Endothelial cell (in vitro differentiated cells): ENCODE results near the gene BCAR3. TPM values are rescaled to one million over a fixed set of nuclear protein-coding genes. Genes with fewer than 3 reads are reported as not detected.
A peak's percentile ranks its signal among the peaks of the same experiment; 100 is the strongest.

Source experiments
- DNase-seq: peaks from one replicate; pipeline ENCODE4 v3.0.0; 2021; ENCODE audit warnings: low spot score
- H3K27ac Mint-ChIP-seq: one replicate; pipeline ENCODE4 v1.8.0; 2021; ENCODE audit warnings: mixed read lengths, inconsistent platforms; ENCODE audit not compliant: unreplicated experiment
- H3K27me3 Mint-ChIP-seq: one replicate; pipeline ENCODE4 v1.8.0; 2021; ENCODE audit warnings: mild to moderate bottlenecking, moderate library complexity, mixed read lengths, inconsistent platforms; ENCODE audit not compliant: unreplicated experiment
- H3K36me3 Mint-ChIP-seq: one replicate; pipeline ENCODE4 v1.8.0; 2021; ENCODE audit warnings: mild to moderate bottlenecking, low read depth, mixed read lengths, inconsistent platforms; ENCODE audit not compliant: unreplicated experiment
- H3K4me1 Mint-ChIP-seq: one replicate; pipeline ENCODE4 v1.8.0; 2021; ENCODE audit warnings: mild to moderate bottlenecking, mixed read lengths, inconsistent platforms; ENCODE audit not compliant: unreplicated experiment
- H3K4me3 Mint-ChIP-seq: one replicate; pipeline ENCODE4 v1.8.0; 2021; ENCODE audit warnings: mild to moderate bottlenecking, mixed read lengths, inconsistent platforms; ENCODE audit not compliant: unreplicated experiment
- H3K9me3 Mint-ChIP-seq: one replicate; pipeline ENCODE4 v1.8.0; 2021; ENCODE audit warnings: mixed read lengths, inconsistent platforms; ENCODE audit not compliant: unreplicated experiment
- total RNA-seq: library from RNA; stranded (reverse); fragmentation: NEBNext Ultra II Directional; extraction: Animal tissue kit (Norgen Biotek cat#: 25700); gene quantifications from one replicate; pipeline ENCODE4 v1.2.1, GENCODE V29; 2021; ENCODE audit not compliant: unreplicated experiment
- TF ChIP-seq, protein P1 (sequence below): fragments of 200-600 bp; sonication (generic); IDR thresholded peaks from one replicate; pipeline ENCODE4 v1.5.0; 2021; ENCODE audit warnings: antibody characterized with exemption; ENCODE audit not compliant: unreplicated experiment

The BCAR3 gene
- total RNA-seq, 1 donor from 2014 or later: 19.9 TPM

GRCh38 chr1:93602101-93602500, 79.5 kb downstream of the BCAR3 start:
- no peak overlapping the region for H3K27ac Mint-ChIP-seq
- TF ChIP-seq, protein P1, sequence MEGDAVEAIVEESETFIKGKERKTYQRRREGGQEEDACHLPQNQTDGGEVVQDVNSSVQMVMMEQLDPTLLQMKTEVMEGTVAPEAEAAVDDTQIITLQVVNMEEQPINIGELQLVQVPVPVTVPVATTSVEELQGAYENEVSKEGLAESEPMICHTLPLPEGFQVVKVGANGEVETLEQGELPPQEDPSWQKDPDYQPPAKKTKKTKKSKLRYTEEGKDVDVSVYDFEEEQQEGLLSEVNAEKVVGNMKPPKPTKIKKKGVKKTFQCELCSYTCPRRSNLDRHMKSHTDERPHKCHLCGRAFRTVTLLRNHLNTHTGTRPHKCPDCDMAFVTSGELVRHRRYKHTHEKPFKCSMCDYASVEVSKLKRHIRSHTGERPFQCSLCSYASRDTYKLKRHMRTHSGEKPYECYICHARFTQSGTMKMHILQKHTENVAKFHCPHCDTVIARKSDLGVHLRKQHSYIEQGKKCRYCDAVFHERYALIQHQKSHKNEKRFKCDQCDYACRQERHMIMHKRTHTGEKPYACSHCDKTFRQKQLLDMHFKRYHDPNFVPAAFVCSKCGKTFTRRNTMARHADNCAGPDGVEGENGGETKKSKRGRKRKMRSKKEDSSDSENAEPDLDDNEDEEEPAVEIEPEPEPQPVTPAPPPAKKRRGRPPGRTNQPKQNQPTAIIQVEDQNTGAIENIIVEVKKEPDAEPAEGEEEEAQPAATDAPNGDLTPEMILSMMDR: no peak
- H3K4me1 Mint-ChIP-seq: peaks cover 32% of the 10 kb centered on the region
- H3K9me3 Mint-ChIP-seq: no peaks in the 10 kb centered on the region
- peaks cover 6% of the 10 kb centered on the region for H3K36me3 Mint-ChIP-seq
- peaks cover 6% of the 10 kb centered on the region for H3K27me3 Mint-ChIP-seq
- no peak for DNase-seq
- no peak overlapping the region for H3K4me3 Mint-ChIP-seq

GRCh38 chr1:93601686-93602085, 80.0 kb downstream of the BCAR3 start:
- H3K4me1 Mint-ChIP-seq: peaks cover 28% of the 10 kb centered on the region
- no peak for DNase-seq
- no peaks in the 10 kb centered on the region for H3K9me3 Mint-ChIP-seq
- TF ChIP-seq, protein P1: no peak
- peaks cover 6% of the 10 kb centered on the region for H3K36me3 Mint-ChIP-seq
- peaks cover 5% of the 10 kb centered on the region for H3K27me3 Mint-ChIP-seq
- H3K4me3 Mint-ChIP-seq: no peak overlapping the region
- no peak overlapping the region for H3K27ac Mint-ChIP-seq

DNA sequence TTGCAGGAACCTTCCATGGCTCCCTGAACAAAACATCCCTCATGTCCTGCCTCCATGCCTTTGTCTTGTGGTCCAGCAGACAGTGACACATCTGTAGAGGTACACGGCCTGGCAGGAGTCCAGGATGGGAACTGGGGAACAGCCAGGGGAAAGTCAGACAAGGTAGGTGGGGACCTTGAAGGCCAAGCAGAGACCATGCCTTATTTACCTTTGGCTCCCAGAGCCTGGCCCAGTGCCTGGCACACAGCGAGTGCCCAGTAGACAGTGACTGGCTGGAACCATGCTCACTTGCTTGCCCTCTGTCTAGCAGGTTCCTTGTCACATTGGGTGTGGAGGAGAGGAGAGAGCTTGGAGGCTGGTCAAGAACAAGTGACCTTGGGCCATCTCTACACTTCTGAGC, 81.0 kb downstream of the BCAR3 start:
- no peak for DNase-seq
- Mint-ChIP-seq H3K36me3 (no peaks in the 10 kb centered on the region), H3K4me3 (no peak overlapping the region), H3K27me3 (peaks cover 4% of the 10 kb centered on the region), H3K27ac (no peak overlapping the region), H3K4me1 (peaks cover 21% of the 10 kb centered on the region), H3K9me3 (no peaks in the 10 kb centered on the region)
- TF ChIP-seq, protein P1: no peak

DNA sequence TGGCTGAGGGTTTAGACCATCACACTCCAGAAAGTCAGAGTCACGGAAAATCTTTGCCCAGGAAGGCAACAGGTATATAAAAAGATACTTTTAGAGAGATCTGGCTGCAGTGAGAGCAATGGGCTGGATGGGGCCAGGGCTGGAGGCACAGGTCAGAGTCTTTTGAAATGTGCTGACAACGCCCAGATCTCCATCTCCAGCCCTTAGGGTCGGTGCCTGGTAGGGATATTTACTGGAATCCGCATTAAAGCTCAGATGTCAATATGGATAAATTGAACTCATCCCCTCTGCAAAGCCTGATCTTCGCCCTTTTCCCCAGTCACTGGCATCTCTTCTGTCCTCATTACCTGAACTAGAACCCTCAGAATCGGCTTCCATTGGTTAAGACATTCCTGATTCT, 82.2 kb downstream of the BCAR3 start:
- TF ChIP-seq, protein P1: no peak
- peaks cover 5% of the 10 kb centered on the region for H3K36me3 Mint-ChIP-seq
- no peak overlapping the region for H3K4me3 Mint-ChIP-seq
- H3K27me3 Mint-ChIP-seq: peaks cover 4% of the 10 kb centered on the region
- no peak for DNase-seq
- H3K27ac Mint-ChIP-seq: peak overlapping the region; percentile 59
- H3K9me3 Mint-ChIP-seq: no peaks in the 10 kb centered on the region
- peaks cover 23% of the 10 kb centered on the region for H3K4me1 Mint-ChIP-seq

DNA sequence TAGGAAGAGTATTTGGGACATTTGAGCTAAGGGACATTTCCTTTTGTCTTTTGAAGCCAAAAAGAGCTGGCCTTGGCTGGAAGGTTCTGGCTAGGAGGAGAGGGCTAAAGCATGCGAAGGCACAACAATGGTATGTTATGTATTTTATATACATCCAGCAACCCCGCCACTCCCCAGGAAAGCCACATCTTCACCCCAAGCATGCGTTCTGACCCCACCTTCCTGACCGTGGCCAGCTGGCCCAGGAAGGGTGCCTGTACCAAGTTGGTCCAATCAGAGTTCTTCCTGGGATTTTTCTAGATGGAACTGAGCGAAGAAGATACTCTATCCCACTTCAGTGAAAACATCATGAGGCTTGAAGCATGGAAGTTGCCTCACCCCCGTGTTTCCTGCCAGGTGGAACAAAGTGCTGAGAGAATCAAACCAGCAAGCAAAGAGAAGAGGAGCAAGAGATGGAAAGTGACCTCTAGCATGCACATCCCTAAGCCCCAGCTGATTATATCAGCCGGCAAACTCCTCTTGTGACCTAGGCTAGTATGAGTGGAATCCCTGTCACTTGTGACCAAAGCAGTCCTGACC, 82.7 kb downstream of the BCAR3 start:
- no peak overlapping the region for H3K27ac Mint-ChIP-seq
- no peak for DNase-seq
- H3K4me3 Mint-ChIP-seq: no peak overlapping the region
- H3K4me1 Mint-ChIP-seq: peaks cover 23% of the 10 kb centered on the region
- peaks cover 5% of the 10 kb centered on the region for H3K36me3 Mint-ChIP-seq
- peaks cover 4% of the 10 kb centered on the region for H3K27me3 Mint-ChIP-seq
- TF ChIP-seq, protein P1: no peak
- H3K9me3 Mint-ChIP-seq: no peaks in the 10 kb centered on the region
